GM21576 (cell line): ENCODE measurements around the gene DPYSL4.

Experiments used
- ATAC-seq: cut with Tn5 transposase; IDR thresholded peaks from one replicate; pipeline ENCODE4 v1.9.1; 2021; ENCODE audit warnings: mild to moderate bottlenecking, moderate library complexity; ENCODE audit not compliant: unreplicated experiment

Gene DPYSL4

DNA sequence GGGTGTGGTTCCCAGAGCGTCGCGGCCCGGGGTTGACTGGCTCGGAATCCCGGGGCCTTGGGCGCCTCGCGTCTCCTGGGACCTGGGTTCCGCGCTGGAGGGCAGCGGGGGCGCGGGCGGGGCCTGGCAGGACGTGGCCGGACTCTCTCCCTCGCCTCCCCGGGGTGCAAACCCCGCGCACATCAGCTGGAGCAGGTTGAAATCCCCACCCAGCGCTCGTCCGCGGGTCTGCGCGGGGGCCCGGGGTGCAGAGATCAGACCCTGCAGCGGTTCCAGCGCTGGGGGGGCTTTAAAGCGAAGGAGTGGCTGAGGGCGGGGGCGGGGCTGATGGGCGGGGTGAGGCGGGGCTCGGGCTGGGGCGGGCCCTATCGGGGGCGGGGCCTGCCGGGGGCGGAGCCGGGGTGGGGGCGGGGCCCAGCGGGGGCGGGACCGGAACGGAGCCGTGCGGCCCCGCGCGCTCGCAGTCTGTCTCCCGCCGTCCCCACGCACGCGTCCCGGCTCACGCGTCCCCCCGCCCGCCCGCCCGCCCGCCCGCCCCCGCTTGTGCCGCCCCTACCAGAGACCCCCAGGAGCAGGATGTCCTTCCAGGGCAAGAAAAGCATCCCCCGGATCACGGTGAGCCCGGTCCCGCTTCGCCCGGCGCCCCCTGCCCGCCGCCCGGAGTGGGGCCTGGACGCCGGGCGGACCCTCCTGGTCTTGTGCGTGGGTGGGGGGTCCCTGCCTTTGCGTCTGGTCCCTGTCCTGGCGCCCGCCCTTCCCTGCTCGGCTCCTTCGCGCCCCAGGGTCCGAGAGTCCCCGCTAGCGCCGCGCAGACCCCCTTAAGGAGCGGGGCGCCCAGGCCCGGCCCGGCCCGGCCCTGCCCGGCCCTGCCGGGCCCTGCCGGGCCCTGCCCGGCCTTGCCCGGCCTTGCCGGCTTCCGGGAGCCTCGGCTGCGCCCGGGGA, at the start of gene DPYSL4:
Gene DPYSL4 (plus strand): TSS at position 461 of the 942 bp plus-strand sequence. CDS start 116 bp downstream, at position 577.
- no peak for ATAC-seq

DNA sequence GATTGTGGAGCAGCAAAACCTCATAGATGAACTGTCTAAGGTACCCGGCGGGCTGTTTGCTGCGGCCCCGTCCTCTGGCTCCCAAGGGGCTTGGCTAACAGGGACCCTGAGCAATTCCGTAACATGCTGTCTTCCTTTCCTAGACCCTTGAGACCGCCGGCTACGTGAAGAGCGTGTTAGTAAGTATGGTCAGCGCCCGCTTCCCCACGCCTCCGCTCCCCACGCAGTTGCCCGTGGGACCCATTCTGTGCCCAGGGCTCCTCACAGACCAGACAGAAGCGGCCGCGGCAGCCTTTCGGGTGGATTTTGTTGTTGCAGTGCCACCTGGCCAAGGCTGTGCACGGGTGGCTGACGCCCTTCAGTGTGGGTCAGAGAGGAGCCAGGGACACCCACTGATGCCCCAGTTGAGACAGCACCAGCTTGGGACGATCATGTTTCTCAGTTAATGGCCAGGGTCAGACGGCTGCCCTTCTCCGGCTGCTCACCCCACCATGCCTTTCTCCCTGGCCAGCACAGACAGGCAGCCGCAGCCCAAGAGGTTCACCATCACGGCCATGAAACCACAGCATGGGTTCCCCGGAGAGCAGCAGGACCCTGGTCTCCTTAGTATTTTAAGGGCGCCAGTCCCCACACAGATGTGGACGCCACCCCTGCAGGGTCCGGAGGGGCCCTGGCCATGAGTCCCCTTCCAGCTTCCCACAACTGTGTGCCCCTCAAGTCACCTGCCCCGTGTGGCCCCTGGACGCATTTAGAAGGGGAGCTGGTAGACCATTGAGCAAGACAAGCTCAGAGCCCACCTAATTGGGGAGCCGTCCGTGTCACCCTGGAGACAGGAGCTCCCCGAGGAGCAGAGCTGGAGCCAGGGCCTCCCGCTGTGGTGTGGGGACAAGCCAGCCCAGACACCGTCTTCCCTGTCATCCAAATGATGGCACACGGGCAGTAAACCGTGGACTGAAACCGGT, 49.4 kb upstream of the DPYSL4 start:
- no peak for ATAC-seq

DNA sequence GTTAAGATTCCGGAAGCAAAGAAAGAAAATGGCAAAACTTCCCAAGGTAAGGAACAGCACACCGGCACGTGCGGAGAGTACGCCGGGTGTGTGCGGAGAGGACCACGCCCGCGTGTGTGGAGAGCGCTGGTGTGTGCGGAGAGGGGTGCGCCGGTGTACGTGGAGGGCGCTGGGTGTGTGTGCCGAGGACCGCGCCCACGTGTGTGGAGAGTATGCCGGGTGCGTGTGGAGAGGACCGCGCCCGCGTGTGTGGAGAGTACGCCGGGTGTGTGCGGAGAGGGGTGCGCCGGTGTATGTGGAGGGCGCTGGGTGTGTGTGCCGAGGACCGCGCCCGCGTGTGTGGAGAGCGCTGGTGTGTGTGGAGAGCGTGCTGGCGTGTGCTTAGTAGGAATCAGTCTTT, 48.6 kb upstream of the DPYSL4 start:
- ATAC-seq = no peak

DNA sequence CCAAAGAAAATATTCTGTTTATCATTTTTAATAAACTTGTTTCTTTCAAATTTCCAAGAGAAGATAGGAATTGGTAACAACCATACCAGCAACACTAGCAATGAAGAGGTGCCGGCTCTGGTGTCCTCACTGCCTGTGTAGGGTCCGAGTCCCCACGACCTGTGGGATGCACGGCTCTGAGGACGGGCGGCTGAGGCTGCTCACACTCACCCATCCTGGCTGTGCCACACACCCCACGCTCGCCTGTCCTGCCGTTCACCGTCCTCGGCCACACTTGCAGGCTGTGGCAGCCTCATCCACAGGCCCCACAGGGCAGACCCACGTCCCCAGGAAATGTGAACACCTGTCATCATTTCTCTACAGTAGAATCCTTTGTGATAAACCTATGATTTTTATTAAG, 48.2 kb upstream of the DPYSL4 start:
- ATAC-seq = no peak

DNA sequence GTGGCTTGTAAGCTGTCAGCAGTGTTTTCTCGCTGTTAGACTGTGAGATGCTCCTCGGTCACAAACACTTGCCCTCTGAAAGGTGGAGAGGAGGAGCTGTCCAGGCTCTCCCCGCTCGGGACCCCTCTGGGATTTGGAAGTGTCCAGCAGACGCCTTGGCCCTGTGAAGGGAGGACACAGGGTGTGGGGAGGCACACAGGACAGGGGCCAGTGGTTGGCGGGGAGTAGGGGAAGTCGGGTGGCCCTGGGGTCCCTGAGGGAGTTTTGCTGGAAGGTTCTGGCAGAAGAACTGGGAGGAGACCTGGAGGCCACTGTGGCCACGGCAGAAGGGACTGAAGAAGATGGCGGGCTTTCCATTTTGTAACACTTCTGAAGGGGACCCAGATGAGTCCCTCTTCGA, 47.2 kb upstream of the DPYSL4 start:
- no peak for ATAC-seq

DNA sequence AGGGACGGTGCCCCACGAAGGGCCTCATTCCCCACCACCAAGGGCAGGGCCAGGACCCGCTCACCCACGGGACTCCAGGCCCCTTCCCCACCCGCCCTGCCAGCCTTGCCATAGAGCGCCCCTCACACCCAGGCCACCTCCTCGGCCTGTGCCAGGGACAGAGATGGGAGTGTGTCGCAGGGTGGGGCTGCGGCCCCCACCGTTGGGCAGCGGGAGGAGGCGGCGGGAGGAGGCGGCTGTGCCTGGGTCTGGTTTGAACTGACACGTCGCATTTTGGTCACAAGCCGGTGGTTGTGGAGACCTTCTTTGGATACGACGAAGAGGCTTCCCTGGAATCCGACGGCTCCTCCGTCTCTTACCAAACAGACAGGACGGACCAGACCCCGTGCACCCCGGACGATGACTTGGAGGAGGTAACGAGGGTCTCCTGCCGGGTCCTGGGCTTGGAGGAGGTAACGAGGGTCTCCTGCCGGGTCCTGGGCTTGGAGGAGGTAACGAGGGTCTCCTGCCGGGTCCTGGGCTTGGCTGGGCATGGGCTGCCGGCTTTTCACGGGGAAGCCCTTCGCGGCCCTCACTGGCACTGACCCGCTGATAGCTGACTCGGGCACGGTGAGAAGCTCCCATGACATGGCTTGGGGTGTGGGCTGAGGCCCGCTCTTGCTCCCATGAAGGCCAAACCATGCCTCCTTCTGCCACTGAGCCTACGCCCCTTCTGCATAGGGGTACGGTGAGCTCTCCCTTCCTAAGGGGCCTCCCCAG, 46.4 kb upstream of the DPYSL4 start:
- ATAC-seq = no peak

DNA sequence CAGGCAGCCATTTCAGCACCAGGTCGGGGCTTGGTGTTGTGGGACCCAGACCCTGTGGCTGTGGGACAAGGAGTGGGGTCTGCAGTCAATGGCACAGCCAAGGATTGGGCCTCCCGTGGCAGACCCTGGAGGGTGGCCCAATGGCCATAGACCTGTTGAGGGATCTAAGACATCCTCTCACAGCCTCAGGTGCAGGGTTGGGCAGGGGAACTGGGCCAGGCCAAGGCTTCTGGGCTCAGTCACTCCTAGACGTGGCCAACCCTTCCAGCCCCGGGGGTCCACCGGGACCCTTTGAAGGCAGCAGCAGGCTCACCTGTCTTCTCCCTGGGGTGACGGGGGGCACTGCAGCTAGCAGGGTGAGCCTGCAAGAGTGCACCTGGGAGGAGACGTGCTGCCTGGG, 45.7 kb upstream of the DPYSL4 start:
- ATAC-seq = no peak

DNA sequence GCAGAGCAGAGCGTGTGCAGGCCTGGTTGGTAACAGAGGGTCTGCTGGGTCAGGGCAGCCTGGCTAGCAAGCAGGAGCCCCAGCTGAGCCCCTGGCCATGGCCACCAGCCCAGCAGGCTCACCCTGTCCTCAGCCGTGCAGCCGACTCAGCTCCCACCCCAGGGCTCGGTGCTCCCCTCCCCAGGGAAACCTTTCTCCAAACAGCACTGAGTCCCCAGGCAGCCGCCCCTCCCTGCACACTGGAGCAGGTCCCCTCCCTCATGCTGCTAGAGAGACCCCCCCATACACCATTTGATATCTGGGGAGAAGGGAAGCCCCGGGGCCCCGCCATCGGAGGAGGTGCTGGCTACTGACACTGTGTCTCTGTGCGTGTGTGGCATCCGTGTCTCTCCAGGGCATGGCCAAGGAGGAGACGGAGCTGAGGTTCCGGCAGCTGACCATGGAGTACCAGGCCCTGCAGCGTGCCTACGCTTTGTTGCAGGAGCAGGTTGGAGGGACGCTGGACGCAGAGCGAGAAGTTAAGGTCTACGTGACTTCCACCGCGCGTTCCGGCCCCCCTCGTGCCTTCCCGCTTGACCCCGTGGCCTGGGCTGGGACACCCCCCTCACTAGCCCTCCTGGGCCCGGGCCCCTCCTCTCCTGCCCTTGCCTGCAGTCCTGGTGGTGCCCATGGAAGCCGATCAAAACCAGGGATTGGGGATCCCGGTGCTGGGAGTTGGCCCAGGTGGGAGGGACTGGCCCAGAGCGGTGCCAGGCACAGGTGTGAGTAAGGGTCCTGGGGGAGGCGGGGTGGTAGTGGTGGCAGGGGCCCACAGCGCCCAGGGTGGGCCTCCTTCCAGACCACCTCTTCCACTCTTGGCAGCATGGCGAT, 45.0 kb upstream of the DPYSL4 start:
- ATAC-seq = no peak

DNA sequence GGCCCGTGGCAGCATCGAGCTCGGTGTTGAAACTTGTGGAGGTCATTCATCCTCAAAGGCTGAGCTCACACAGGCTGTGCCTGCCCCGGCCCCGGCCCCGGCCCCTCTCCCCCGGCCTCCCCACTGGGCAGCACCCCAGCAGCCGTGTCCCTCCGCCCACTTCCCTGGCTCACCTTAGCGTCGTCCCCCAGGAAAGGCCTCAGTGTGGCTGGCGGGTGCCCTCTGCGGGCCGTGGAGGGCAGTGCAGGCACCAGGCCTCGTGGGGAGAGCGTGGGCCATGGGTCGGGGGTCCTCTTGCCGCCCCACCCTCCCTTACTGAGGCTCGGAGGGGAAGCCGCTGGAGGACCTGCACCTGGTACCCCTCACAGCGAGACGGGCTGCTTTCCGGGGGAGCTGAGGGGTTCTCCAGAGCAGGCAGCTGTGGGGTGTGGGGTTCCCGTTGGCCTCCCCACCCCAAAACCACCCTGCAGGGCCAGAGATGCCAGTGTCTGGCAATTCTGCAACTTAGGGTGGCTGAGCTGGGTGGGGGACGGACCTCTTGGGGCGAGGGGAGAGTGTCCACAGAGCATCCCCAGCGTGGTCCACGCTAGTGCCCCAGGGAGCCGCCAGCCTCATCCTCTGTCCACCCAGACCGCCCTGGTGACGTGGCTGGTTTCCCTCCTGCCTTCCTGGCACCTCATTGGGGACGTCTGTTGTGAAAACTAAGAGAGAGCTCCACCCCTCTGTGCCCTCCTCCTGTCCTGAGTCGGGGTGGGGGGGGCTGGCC, 44.2 kb upstream of the DPYSL4 start:
- ATAC-seq = no peak

DNA sequence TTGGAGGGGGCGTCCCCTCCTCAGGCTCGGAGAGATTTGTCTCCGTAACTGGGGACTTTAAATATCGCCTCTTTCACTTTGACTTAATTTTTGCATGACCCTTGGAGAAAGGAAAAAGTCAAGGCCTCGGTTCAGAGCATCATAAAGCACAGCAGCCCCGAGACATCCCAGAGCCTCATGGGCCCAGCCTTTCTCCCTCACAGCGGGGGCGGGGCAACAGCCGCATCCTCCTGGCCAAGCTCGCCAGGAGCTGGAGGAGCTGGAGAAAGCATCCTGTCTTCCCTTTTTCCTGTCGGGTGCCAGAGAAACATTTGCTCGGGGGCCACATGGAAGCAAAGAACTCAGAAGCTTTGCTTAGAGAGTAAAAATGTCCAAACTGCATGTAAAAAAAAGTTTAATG, 43.6 kb upstream of the DPYSL4 start:
- no peak for ATAC-seq

DNA sequence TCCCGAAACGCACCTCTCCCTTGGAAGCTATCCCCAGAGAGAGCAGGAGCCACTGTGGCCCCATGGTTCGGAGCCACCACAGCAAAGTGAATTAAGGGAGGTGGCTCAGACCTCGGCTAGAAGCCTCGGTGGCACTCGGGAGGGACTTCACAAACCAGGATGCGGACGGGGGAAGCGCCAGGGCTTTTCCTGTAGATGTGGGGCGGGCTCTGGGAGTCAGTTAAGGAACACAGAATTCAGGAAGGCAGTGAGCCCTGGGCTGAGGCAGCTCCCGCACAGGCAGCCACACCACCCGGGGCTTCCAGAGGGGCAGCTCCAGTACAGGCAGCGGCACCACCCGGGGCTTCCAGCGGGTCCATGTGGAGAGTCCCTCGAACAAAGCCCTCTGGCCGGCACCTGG, 42.7 kb upstream of the DPYSL4 start:
- ATAC-seq = no peak

DNA sequence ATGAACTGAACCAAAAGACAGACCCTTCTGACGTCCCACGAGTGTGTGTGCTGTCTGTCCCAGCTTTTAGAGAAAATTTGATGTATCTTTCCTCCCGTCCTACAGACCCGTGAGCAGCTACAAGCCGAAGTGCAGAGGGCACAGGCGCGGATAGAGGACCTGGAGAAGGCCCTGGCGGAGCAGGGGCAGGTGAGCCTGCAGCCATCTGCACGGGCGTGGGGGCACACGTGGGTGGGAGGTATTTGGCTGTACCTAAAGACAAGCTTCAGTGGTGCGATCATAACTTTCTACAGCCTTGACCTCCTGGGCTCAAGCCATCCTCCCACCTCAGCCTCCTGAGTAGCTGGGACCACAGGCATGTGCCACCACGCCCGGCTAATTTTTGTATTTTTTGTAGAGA, 41.7 kb upstream of the DPYSL4 start:
- no peak for ATAC-seq

DNA sequence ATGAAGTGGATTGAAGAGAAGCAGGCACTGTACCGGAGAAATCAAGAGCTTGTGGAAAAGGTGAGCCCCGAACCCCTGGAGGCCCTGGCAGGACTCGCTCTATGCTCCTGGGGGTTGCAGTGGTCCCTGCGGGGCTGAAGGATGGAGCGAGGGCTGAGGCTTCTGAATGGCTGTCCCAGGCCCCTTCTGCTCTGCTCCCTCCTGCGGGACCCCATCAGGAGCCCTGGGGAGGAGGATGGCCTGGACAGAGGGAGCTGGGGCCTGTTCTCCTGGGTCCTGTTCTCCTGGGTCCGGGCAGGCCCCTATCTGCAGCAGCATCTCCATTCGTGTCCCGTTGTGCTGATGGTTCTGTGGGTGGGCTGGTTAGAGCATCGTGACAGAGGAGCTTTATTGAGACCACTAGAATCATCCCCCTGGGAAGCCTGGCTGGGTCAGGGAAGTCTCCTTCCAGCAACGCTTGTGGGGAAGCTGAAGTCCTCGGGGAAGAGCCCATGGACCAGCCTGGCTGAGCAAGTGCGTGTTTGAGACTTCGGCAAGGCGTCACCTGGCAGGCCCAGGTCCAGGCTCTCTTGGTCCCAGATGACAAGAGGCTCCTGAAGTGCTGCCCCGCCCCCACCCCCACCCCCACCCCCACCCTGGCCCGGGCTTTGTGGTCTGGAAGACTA, 41.1 kb upstream of the DPYSL4 start:
- no peak for ATAC-seq

DNA sequence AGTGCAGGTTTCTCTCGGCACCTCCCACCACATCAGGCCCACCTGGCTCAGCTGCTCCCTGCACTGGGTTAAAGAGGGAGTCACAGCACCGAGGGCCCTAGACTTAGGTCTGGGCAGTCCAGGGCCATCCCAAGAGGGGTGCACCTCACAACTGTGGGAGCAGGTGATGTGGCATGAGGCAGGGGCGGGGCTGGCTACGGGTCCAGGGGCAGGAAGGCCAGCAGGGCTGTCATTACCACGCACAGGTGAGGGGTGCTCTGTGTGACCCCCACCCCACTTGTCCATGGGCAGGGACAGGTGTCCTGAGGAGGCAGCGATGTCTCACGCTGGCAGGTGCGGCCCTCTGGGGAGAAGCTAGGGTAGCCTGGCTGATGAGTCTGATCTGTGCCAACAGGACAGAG, 40.5 kb upstream of the DPYSL4 start:
- ATAC-seq = no peak

DNA sequence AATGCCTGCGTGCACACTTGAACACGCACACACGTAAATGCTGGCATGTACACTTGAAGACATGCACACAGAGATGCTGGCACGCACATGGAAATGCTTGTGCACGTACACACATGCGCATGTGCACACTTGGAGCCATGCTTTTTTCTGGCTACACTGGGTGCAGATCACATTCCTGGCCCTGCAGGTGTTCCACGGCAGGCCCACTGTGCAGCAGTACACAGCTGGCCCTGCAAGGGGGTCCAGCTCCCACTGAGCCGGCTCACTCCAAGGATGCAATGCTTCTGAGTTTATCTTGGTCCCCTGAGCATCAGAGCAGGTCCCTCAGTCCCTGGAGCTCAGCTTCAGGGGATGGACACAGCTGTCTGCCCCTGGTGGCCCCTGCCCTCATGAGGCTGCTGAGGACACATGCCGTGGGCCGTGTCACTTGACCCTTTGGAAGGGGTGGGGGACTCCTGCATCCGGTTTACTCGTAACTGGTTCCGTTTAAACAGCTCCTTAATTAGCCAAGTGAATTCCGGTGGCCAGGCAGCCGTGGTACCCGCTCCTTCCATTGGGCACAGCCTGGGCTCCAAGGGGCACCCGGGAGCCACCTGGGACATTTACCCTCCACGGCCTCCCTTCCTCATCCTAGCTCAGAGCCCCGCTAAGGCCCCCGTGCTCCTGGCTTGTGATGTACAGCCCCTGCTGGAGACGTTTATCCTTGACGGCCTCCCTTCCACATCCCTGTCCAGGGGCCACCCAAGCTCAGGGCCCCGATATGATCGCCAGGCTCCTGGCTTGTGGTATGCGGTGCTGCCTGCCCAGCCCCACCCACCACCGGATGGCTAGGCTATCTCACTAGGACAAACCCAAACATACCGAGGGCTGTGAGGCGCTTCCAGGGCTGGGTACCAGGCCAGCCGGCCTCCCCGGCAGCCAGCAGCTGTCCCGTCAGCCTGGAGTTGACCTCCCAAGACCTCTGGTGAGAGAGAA, 39.5 kb upstream of the DPYSL4 start:
- no peak for ATAC-seq

DNA sequence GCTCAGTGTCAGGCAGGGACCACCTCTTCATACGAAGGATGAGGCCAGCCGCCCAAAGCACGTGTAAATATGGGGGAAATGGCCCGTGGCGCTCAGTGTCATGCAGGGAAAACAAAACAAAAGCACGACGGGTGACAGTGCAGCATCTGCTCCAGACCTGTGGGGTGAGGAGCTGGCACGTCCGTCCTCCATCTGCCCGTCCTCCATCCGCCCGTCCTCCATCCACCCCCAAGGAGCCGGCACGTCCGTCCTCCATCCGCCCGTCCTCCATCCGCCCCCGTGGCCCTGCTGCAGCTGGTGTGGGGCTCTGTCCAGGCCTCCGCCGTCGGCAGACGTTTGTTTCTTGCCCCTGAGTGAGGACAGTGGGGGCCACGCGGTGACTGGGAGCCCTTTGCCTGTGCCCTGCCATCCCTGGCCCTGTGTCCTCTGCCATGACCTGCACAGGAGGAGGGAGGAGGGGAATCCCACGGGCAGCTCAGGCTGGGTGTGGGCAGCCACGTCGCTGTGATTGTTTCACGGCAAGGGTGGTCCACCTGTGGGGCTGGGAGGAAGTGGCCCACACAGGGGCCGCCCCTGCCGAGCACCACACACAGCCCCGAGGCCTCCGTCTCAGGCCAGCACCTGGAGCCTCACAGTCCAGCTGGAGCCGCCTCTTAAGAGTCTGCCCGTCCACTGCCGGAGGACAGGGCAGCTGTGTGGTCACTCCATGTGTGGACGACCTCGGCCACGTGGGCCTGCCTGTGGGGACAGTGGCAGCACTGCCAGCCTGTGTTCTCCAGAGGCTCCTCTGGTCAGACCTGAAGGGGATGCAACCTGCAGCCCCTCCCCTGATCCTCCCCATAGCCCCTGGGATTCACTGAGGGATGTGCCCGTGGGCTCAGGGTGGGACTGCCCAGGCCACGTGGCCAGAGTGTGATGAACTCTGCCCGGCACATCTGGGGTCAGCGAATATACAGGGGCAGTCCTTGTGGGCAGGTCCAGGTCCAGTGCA, 38.2 kb upstream of the DPYSL4 start:
- no peak for ATAC-seq
